Stomach smooth muscle (tissue), 2 donors: ENCODE measurements around the gene KIF22.

Experiments
- H3K27ac ChIP-seq: one replicate; pipeline ENCODE4 v1.7.0; 2013; ENCODE audit warnings: mild to moderate bottlenecking, low read length, inconsistent platforms
- H3K27me3 ChIP-seq, 2 donors: one replicate each; pipeline ENCODE4 v1.7.0; 2013; ENCODE audit warnings: low read length in 2 of 2; ENCODE audit not compliant: insufficient read depth in 2 of 2, control insufficient read depth in 1 of 2
- H3K36me3 ChIP-seq, 2 donors: one replicate each; pipeline ENCODE4 v1.7.0; 2013; ENCODE audit warnings: low read length in 2 of 2; ENCODE audit not compliant: control insufficient read depth in 2 of 2, insufficient read depth in 2 of 2
- H3K4me1 ChIP-seq: one replicate; pipeline ENCODE4 v1.7.0; 2013; ENCODE audit warnings: low read length; ENCODE audit not compliant: control insufficient read depth, insufficient read depth
- H3K4me3 ChIP-seq, 2 donors: one replicate each; pipeline ENCODE4 v1.7.0; 2013; ENCODE audit warnings: low read length in 2 of 2
- H3K9ac ChIP-seq, 2 donors: one replicate each; pipeline ENCODE4 v1.7.0; 2013; ENCODE audit warnings: low read length in 2 of 2, mild to moderate bottlenecking in 1 of 2
- H3K9me3 ChIP-seq, 2 donors: one replicate each; pipeline ENCODE4 v1.7.0; 2013; ENCODE audit warnings: low read length in 2 of 2; ENCODE audit not compliant: control insufficient read depth in 2 of 2
- donor health status: healthy.
- donor health status: Pancreatic carcinoma.

Gene KIF22

GRCh38 chr16:29810699-29811169 is 20.2 kb downstream of the KIF22 start:
- Histone ChIP-seq H3K27ac (peak overlapping the region; percentile 92), H3K4me1 (peaks cover 80% of the 10 kb centered on the region), H3K9ac (peak overlapping the region in 1 of 2 donors; percentile 47), H3K4me3 (peak overlapping the region in 1 of 2 donors; percentile 82), H3K9me3 (no peaks in the 10 kb centered on the region), H3K36me3 (no peaks in the 10 kb centered on the region), H3K27me3 (no peaks in the 10 kb centered on the region)

GRCh38 chr16:29811170-29811895 is 20.8 kb downstream of the KIF22 start:
- peak overlapping the region; percentile 92 for H3K27ac ChIP-seq

GRCh38 chr16:29811896-29812665 is 21.5 kb downstream of the KIF22 start, which contains the start of gene PRRT2:
Gene PRRT2, plus strand, starts transcription at chr16:29812193. Its CDS starts 862 bp downstream, at chr16:29813055.
- Histone ChIP-seq H3K4me1 (peaks cover 86% of the 10 kb centered on the region), H3K9ac (peak within 1 kb of the TSS; percentile 63 to 80), H3K27me3 (no peaks in the 10 kb centered on the region), H3K27ac (peak within 1 kb of the TSS; percentile 92), H3K36me3 (no peaks in the 10 kb centered on the region), H3K9me3 (no peaks in the 10 kb centered on the region), H3K4me3 (peak within 1 kb of the TSS; percentile 82 to 83)

More at GRCh38 chr16:29811170-29811895, 20.8 kb downstream of the KIF22 start:
- no peaks in the 10 kb centered on the region for H3K27me3 ChIP-seq
- peaks cover 80% of the 10 kb centered on the region for H3K4me1 ChIP-seq
- peak overlapping the region; percentile 82 to 83 for H3K4me3 ChIP-seq
- no peaks in the 10 kb centered on the region for H3K36me3 ChIP-seq
- H3K9ac ChIP-seq = peak overlapping the region; percentile 63 to 78
- H3K9me3 ChIP-seq = no peaks in the 10 kb centered on the region

- Histone ChIP-seq H3K9ac (peak overlapping the region; percentile 63 to 80), H3K27ac (peak overlapping the region; percentile 92), H3K4me1 (peaks cover 81% of the 10 kb centered on the region), H3K9me3 (no peaks in the 10 kb centered on the region), H3K36me3 (peaks cover 0 to under 1% of the 10 kb centered on the region in 2 donors), H3K27me3 (no peaks in the 10 kb centered on the region), H3K4me3 (peak overlapping the region; percentile 82 to 83)
These were observed 22.4 kb downstream of the KIF22 start for GRCh38 chr16:29812754-29813643.

- Histone ChIP-seq H3K27me3 (no peaks in the 10 kb centered on the region), H3K27ac (peak overlapping the region; percentile 92), H3K4me1 (peaks cover 73% of the 10 kb centered on the region), H3K9ac (no peak overlapping the region), H3K4me3 (peak overlapping the region; percentile 26 to 40), H3K9me3 (no peaks in the 10 kb centered on the region), H3K36me3 (peaks cover 0 to 2% of the 10 kb centered on the region in 2 donors)
These were observed 23.4 kb downstream of the KIF22 start for GRCh38 chr16:29813644-29814562.

- H3K9ac ChIP-seq = no peak overlapping the region
- peaks cover 71% of the 10 kb centered on the region for H3K4me1 ChIP-seq
- peak overlapping the region; percentile 55 to 88 for H3K4me3 ChIP-seq
These were observed 24.0 kb downstream of the KIF22 start for GRCh38 chr16:29814592-29814991.

GRCh38 chr16:29815032-29815721 is 24.6 kb downstream of the KIF22 start:
- H3K4me1 ChIP-seq = peaks cover 69% of the 10 kb centered on the region
- H3K36me3 ChIP-seq = peaks cover 2 to 7% of the 10 kb centered on the region in 2 donors
- peak overlapping the region; percentile 92 for H3K27ac ChIP-seq
- peak overlapping the region; percentile 34 to 58 for H3K9ac ChIP-seq
- no peaks in the 10 kb centered on the region for H3K27me3 ChIP-seq
- H3K9me3 ChIP-seq = no peaks in the 10 kb centered on the region
- H3K4me3 ChIP-seq = peak overlapping the region; percentile 55 to 88

More at GRCh38 chr16:29814592-29814991, 24.0 kb downstream of the KIF22 start:
- peak overlapping the region; percentile 92 for H3K27ac ChIP-seq
- H3K9me3 ChIP-seq = no peaks in the 10 kb centered on the region
- no peaks in the 10 kb centered on the region for H3K27me3 ChIP-seq
- peaks cover 2 to 6% of the 10 kb centered on the region in 2 donors for H3K36me3 ChIP-seq

- peak within 1 kb of the TSS; percentile 76 to 80 for H3K9ac ChIP-seq
- H3K36me3 ChIP-seq = peaks cover 2 to 7% of the 10 kb centered on the region in 2 donors
- peak within 1 kb of the TSS; percentile 92 for H3K27ac ChIP-seq
- H3K27me3 ChIP-seq = no peaks in the 10 kb centered on the region
- H3K9me3 ChIP-seq = no peaks in the 10 kb centered on the region
- H3K4me1 ChIP-seq = peaks cover 68% of the 10 kb centered on the region
- H3K4me3 ChIP-seq = peak within 1 kb of the TSS; percentile 76 to 88
These were observed 25.5 kb downstream of the KIF22 start, which contains the start of gene PAGR1 for GRCh38 chr16:29815793-29816693. Gene PAGR1, plus strand, starts transcription at chr16:29816152. Its CDS starts 374 bp downstream, at chr16:29816526.
